Measurements from ENCODE around the gene ANKRD2.
"Not testable (repeated sequence)": the region's sequence is repeated elsewhere in the genome, so short reads cannot be mapped to it uniquely, and the experiment has no call there.

ANKRD2 gene
- total RNA-seq = 0 to 0.07 reads per million in 2 donors

DNA sequence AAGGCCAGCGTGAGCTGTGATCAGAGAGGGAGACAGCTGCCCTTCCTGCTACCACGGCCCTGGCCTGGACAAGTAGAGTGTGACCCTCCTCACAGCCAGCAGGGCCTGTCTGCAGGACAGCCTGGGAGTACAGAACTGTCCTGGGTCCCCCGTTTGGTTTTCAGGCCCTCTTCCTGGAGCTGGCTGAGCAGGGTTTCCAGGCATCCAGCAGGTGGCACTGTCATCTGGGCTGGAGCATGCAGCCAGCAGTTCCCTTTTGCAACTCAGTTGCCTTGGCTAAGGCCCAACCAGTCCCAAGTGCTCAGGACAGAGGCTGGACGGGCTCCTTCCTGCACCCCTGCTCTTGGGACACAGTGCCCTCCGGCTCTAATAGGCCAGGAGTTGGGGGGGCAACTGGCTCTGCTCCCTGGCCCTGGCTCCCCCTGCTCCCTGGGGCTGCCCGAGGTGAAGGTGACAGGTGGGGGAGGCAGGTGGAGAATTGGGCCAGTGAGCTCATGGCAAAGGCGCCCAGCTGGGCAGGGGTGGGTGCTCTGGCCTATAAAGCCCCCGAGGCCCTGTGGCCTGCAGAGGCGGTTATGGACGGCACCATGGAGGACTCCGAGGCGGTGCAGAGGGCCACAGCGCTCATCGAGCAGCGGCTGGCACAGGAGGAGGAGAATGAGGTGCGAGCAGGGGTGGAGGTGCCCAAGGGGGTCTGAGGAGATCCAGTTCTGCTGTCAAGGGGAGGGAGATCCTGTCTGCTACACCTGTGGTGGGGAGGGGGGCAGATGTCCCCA lies at the start of gene ANKRD2:
TSS of gene ANKRD2 (plus strand) at position 566 of the 776 bp plus-strand sequence. CDS start at position 576, 10 bp downstream.
- peak; percentile 31 for DNase-seq

DNA sequence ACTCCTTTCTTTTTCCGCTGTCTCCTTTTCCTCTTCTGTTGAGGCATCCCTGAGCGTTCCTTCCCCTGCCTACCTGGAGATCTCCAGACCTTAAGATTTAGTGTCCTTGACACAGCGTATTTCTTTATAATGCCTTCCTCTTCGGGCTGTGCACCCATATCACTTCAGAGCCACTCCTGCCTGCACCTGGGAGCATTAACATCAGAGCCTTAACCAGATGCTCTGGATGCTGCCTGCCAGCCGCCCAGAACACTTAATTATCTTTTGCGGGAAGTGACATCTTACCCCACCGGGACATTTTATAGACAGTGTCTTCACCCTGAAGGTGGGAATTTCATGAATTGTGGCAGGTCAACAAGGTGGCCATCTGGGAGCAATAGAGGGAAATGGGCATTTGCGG lies 49.6 kb upstream of the ANKRD2 start:
- no peak for DNase-seq

- DNase-seq = no peak
These were observed 47.5 kb upstream of the ANKRD2 start for GRCh38 chr10:97525086-97525485.

DNA sequence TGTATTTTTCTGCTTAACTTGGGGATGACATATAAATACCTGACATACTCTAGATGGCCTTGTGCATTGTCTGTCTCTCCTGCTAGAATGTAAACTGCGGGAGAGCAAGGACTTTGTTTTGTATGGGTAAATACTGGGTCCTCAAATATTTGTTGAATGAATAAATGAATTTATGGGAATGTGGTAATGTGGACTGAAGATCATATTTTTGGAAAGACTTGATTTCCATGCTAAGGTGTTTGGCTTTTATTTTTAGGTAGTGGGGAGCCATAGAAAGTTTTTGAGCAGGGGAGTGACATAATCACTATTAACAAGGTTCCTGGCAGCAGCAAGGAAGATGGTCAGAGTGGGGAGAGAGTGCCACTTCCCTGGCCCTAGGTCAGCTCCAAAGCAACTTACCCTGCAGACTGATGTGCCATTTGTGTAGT lies 46.9 kb upstream of the ANKRD2 start:
- no peak for DNase-seq

DNA sequence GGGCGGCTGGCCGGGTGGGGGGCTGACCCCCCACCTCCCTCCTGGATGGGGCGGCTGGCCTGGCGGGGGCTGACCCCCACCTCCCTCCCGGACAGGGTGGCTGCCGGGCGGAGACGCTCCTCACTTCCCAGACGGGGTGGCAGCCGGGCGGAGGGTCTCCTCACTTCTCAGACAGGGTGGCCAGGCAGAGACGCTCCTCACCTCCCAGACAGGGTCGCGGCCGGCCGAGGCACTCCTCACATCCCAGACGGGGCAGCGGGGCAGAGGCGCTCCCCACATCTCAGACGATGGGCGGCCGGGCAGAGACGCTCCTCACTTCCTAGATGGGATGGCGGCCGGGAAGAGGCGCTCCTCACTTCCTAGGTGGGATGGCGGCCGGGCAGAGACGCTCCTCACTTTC lies 43.7 kb upstream of the ANKRD2 start:
- not testable (repeated sequence) for DNase-seq

- DNase-seq = no peak
These were observed 42.7 kb upstream of the ANKRD2 start for GRCh38 chr10:97529685-97530465.

DNA sequence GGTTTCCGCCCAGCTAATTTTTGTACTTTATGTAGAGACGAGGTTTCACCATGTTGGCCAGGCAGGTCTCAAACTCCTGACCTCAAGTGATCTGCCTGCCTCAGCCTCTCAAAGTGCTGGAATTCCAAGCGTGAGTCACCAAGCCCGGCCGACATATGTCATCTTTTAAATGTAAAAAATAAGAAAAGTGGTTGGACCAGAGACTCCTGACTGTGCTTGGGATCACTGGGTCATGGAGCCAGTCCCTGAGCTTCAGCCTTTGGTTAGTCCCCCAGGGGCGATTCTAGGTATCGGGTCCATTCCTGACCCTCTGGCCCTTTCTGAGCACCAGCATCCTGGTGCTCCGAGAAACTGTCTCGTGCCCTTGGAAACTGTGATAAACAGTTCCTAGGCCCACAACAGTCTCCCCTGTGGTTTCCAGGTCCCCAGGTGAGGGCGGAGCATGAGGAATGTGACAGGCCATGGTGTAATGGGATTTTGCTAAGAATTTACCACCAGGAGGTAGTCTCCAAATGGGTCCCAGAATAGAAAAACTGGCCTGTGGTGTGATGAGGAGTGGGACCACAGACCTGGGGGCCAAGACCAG lies 41.1 kb upstream of the ANKRD2 start:
- DNase-seq = no peak

DNA sequence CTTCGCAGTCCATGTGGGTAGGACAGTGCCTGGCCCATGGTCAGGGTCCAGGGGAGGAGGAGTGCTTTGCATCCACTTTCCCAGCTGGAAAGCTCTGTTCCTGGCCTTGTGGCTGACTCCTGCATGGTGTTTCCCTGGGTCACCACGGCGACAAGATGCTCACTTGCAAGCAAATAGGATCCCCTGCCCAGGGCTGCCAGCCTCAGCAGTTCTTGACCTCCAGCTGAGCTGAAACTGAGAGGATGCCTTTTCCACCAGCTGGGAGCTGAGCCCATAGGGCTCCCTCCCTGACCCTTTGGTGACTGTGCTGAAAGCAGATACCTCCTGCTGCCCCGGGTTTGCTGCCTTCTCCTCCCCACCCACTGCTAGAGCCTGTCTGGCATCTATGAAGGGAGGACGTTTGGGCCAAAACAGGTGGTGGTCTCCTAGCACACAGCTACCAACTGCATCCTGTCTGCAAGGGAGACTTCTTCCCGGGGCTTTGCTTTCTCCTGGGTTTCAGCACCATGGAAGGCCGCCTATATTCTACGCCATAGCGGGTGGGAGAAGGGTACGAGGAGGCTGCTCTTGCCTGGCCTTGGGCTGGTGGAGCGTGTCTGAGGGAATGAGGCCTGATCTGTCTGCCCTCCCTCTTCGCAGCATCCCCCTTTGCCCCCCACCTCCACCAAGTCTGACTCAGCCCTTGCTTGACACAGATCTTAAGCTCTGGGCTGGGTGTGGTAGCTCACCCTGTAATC lies 39.5 kb upstream of the ANKRD2 start:
- no peak for DNase-seq

- no peak for DNase-seq
These were observed 38.7 kb upstream of the ANKRD2 start for GRCh38 chr10:97533888-97534287.

DNA sequence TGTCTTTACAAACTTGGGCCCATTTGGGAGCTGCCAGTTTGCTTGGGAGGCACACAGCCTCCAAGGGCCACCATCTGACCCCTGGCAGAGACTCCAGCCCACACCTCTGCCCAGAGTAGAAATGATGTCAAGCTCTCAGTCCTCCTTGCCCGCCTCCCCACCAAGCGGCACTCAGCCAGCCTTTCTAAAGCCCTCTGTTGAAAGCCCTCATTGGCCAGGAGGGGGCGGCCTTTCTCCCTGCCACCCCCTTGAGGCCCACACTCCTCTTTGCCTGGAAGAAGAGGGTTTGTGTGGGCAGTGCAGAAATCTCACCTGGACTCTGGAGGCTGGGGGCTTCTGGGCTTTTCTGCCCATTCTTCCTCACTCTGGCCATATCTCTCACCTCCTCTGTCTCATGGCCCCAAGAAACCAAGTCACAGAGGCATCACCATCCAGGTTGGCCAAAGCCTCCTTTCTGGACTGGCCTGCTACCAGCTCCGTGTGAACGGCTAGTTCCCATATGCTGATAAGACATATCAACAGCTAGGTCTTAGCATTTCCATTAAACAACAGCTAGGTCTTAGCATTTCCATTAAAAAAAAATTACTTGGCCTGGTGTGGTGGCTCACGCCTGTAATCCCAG lies 37.7 kb upstream of the ANKRD2 start:
- no peak for DNase-seq

DNA sequence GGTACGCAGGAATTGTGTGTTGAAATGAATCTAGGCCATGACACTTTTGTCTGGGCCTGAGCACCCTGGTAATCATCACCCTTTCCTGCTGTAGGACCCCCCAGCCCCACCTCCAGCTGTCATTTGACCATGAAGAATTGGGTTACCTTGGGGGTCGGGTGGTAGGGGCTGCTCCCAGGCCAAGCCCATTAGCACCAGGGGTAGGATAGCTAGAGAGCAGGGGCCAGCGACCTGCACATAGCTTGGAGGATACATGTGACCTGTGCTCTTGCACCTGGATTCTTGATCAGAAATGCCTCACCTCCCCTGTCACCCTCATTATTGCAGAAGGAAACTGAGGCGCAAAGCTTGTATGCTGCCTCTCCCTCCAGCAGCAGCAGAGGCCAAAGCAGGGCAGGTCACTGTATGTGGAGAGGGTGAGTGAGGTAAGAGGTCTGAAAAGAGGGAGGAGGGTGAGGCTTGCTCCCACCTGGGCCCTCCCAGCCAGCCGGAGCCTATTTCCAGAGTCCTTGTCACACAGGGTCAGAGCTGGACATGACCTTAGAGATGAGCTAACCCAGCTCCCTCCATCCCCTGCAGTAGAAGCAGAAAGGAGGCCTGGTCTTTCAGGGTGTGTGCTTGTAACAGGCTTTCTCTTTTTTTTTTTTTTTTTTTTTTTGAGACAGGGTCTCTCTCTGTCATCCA lies 35.3 kb upstream of the ANKRD2 start:
- no peak for DNase-seq

GRCh38 chr10:97538411-97538810 lies 34.2 kb upstream of the ANKRD2 start:
- DNase-seq = no peak

DNA sequence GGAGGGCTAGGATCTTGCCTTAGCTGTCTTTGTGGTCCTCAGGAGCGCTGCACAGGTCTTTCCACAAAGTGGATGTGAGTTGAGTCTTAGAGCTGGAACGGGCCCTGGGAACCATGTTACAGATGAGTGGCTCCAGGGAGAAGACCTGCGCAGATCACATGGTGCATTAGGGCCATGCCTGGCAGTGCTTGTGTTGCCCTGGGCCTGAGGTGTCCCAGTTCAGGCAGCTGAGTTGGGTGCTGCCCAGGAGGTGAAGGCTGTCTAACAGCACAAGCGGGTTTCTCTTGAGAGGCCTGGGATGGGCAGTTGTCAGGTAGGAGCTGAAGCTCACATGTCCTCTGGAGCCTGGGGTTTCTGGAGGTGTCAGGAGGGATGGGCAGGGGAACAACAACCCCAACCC lies 33.7 kb upstream of the ANKRD2 start:
- no peak for DNase-seq

DNA sequence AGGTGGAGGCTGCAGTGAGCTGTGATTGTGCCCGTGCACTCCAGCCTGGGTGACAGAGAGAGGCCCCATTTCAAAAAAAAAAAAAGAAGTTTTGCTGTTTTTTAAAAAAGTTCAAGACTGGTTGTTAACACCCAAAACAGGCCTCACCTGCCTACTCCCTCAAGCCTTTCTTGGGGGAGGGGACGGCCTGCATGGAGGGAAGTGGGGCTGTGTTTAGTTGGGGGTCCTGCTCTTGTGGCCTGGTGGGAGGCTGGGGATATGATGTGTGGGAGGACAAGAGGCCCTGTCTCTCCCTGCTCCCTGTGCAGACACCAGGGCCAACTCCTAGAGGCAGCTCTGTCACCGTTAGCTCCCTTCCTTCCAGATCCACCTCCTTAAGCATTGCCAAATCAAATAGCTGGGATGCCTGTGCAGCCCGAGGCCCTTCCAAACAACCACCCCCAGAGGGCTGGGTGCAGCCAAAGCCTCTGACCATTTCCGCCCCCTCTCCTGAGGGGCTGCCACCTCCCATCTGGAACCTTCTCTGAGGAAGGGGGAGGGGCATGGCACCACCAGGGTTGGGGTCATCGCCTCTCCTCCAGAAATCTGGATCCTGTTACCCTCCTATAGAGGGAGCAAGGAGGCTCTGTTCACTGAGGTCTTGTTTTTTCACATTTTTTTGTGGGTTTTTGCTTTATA lies 32.9 kb upstream of the ANKRD2 start:
- DNase-seq = no peak

DNA sequence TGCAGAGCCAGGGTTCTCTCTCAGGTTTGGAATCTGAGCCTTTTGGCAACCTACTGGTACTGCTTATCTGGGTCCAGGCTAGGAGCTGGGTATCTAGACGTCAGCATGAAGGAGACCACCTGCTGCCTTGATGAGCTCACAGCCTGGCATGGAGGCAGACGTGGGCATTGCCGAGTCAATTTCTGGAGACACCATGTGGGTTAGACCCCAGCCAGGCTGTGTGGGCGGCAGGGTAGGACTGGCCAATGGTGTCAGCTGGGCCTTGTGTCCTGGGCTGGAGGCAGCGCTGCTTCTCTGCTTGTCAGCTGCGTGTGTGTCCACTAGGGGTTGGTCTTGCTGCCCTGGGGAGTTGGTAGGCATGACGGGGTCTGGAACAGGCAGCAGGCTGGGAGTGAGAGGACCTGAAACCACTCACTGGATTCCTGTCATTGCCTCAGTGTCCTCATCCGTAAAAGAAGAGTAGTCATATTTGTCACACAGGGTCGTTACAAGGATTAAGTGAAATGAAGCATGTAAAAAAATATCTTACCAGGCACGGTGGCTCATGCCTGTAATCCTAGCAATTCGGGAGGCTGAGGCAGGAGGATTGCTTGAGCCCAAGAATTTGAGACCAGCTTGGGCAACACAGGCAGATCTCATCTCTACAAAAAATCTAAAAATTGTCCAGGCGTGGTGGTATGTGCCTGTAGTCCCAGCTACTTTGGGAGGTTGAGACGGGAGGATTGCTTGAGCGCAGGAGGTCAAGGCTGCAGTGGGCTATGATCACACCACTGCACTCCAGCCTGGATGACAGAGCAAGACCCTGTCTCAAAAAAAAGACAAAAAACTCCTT lies 31.7 kb upstream of the ANKRD2 start:
- DNase-seq = no peak

DNA sequence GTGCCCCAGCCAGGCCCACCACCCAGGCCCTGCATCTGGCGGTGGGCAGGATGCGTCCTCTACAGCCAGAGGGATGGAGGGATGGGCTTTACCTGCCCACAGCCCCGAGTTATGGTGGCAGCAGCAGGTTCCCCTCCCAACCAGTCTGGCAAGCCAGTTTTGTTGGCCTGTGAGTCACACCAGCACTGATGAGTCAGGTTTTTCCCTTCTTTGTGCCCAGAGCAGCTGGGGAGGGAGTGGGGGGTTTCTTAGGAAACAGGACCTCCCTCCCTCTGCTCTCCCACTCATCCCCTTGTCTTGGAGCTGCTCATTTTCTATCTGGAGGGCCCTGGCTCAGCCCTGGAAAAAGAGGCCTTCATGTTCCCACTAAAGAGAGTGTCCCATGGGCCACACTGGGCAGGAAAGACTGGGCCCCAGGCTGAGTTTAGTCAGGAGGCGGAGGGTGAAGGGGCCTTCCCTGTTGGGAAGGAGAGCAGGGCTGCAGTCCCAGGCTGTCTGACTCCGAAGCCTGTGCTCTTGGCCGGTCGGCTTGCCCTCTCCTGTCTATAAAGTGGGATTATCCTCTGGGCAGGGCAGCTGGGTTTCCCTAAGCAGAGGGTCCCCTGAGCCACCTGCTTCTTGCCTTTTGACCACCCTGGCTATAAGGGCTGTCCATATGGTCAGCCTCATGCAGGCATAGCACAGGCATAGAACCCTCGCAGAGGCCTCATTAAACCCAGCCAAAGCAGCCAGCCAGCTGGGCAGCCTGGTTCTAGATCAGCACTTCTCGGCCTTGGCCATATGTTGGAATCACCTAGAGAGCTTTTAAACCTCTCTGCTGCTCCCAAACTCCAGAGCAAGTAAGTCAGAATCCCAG lies 30.2 kb upstream of the ANKRD2 start:
- no peak for DNase-seq

DNA sequence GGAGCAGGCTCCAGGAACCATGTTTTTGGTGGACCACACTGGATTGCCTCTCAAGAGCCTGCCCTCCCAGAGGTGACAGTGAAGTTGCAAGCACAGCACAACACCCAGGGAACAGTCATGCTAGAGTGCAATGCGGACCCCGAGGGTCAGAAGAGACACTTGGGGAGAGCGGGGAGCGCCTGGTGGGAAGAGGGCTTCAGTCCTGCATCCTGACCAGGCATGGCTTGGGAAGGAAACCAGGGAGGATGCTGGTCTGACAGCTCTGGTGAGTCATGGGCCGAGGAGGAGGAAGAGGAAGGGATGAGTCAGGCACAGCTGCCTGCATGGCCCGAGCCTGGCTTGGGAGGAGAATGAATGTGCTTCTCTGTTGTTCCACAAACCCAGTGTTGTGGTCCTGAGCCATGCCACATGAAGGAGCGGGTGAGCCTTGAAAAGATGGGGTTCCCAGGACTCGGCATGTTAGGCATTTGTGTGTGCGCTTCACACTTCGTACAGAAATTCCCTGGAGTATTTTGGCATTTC lies 29.5 kb upstream of the ANKRD2 start:
- DNase-seq = no peak

DNA sequence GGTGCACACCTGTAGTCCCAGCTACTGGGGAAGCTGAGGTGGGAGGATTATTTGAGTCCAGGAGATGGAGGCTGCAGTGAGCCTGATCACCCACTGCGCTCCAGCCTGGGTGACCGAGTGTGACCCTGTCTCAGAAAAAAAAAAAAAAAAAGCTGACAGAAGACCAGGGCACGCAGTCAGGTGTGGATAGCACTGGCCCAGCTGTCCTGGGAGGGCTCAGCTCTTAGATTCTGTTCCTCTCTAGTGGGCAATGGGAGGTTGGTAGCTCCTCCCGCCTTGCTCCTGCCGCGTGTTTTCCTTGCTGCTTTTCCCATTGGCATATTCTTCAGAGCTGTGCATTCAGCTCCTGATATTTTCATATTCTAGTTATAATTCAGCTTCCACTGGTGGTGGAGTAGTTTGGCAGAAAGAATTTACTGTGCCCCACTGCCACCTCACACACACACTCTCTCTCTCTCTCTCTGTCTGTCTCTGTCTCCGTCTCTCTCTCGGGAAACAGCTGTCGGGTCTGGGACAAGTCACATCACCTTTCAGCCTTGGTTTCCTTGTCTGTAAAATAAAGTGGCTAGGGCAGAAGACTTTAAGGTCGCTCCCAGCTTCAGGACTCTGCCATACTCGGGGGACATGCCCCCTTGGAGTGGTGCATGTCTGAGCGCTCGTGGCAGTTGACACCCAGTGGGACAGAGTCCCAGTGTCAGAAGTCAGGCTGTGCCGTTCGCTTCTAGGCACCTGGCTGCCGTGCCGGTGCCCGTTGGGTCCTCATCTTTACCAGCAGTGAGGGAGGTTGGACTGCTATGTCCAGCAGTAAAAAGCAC lies 25.9 kb upstream of the ANKRD2 start:
- DNase-seq = no peak

Data from T-helper 9 cell (primary cell).